Stimulated activated CD8-positive, alpha-beta memory T cell treated with anti-CD3 and anti-CD28 coated beads, Interleukin-7, amount 100 ng/mL, for 4 hours (primary cell): ENCODE measurements around the gene PIGM.
A peak's percentile ranks its signal among the peaks of the same experiment; 100 is the strongest.
"Not testable (repeated sequence)": the region's sequence is repeated elsewhere in the genome, so short reads cannot be mapped to it uniquely, and the experiment has no call there.

Experiments
- DNase-seq, 2 donors: peaks; one replicate each; pipeline ENCODE4 v3.0.0-alpha.2; 2020; ENCODE audit warnings: low read depth in 2 of 2

PIGM gene

DNA sequence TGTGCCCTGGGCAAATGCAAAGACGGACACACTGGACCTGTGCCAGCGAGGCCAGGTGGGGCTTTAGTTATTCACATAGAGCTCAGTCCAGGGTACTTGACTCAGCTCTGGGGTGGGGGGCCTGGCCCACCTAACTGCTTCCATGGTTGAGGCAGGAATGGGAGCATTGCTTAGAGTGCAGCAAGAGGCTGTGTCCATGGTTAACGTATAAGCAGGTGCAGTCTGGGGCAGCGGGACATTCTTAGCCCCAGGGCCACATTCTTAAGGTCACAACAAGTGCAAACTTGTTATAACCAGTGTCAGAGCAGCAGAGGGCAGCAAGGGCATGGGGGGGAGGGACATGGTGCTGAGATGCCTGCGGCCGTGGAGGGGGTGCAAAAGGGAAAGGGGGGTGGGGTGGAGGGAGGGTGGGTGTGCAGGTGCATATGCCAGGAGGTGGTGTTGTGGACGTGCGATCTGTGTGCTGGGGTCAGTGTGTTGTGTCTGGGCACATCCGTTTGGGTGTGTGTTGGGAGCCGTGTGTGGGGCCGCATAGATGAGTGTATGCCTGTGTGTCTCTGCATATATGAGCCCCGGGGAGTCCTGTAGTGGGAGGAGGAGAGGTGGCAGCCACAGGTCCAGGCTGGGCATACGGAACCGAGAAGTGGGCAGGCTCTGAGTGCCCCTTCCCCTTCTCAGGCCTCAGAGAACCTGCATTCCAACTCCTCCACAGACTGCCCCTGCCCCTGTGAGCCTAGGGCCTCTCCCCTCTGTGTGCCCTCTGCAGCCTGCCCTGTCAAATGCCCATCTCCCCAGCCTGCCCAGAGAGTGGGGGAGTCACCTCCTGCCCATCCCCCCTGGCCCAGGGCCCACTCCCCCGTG lies 29.8 kb upstream of the PIGM start:
- DNase-seq: no peak

- DNase-seq: no peak
Observed at GRCh38 chr1:160058087-160058486, 26.3 kb upstream of the PIGM start.

DNA sequence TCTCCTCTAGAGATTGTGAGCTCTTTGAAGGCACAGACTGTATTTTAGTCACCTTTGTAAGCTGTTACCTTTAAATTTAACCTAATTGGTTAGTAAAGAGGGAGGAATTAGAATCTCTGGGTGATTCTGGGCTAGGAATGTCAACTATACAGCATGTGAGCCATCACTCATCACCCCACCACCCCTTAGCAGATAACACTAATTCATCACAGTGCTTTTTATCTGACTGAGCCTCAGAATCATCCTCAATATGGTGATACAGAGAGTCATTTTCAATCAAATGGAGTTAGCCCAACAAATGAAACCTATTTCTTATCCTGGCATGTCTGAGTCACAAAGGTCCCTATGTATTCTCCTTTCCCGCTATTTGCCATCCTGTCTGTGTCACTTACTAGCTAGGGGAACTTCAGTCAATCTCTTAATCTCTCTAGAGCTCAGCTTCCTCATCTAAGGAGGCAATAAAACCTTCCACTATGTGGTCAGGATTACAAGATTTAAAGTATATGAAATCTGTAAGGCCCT lies 24.9 kb upstream of the PIGM start:
- DNase-seq: no peak

- no peak for DNase-seq
Observed at GRCh38 chr1:160053548-160054365, 22.0 kb upstream of the PIGM start.

DNA sequence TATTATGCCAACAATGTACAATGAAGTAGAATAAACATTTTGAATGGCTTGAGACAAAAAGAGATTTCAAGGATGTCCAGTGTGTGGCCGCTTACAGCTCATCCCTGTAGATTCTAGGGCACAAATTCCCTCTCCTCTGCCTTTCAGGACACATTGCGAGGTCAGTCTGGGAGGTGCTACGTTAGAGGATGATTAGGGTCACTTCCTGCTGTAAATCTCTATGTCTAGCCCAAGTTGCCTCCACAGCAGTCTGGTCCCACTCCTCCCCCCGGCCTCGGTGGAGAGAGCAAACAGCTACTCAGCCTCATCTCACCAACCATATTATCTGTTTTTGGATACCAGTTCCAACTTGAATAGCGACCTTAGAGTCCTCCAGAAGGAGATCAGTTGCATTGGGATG lies 21.1 kb upstream of the PIGM start:
- no peak for DNase-seq

DNA sequence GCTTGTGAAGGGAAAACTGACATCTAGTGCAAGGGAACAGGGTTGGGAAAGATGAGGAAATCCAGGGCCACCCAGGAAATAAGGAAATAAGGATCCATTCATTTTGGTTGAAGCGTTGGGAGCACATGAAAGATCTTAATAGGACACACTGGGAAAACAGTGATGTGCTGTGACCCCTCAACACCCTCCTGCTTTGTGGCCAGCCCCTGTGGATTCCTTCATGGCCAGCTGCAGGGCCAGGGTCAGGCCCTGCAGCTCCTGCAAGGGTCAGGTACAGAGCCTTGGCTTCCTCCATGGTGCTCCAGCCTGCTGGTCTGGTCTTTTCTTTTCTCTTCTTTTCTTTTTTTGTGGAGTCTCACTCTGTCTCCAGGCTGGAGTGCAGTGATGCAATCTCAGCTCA lies 18.8 kb upstream of the PIGM start:
- no peak for DNase-seq

DNA sequence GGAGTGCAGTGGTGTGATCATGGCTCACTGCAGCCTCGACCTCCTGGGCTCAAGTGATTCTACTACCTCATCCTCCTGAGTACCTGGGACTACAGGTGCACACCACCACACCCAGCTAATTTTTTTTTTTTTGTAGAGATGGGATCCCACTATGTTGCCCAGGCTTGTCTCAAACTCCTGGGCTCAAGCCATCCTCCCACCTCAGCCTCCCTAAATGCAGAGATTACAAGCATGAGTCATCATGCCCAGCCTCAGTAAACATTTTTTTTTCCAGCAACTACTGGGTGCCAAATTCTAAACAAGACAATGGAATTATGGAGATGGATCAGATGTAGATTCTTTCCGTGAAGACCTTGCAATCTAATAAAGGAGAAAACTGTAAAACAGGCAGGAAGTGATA lies 18.4 kb upstream of the PIGM start:
- DNase-seq: not testable (repeated sequence)

- no peak for DNase-seq
Observed at GRCh38 chr1:160049101-160049500, 17.3 kb upstream of the PIGM start.

- DNase-seq: no peak
Observed at GRCh38 chr1:160048335-160048734, 16.5 kb upstream of the PIGM start.

DNA sequence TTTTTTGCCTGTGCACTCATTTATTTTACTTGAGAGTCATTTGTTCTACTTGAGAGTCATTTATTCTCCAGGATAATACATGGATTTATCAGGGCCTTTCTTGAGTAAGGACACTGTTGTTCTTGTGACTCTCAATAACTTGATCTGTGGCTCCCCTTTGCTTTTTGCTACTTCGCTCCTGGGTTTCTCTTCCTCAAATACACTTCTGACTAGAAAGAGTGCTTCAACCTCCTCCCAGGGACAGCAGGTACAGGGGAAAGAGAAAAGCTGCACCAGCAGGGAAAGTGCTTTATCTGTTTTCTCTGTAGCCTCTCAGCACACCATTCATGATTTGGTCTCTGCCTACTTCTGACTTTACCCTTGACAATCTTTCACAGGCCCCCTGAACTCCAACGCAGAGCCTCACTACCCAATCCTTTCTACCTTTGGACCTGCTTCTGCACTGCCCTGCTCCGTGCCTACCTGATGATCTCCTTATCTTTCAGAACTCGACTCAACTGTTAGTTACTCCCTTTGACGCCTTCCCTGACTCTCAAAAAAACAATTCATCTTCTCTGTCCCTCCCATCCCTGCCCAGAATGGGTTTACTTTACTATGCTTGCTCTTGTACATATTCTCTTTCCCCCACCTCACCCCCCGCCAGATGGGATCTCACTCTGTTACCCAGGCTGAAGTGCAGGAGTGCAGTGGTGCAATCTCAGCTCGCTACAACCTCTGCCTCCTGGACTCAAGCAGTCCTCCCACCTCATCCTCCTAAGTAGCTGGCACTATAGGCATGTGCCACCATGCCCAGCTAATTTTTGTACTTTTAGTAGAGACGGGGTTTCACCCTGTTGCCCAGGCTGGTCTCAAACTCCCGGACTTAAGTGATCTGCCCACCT lies 15.6 kb upstream of the PIGM start:
- DNase-seq: no peak

GRCh38 chr1:160046494-160047110 lies 14.8 kb upstream of the PIGM start:
- DNase-seq: peak in 1 of 2 donors; percentile 15

GRCh38 chr1:160045653-160046052 lies 13.9 kb upstream of the PIGM start:
- no peak for DNase-seq

DNA sequence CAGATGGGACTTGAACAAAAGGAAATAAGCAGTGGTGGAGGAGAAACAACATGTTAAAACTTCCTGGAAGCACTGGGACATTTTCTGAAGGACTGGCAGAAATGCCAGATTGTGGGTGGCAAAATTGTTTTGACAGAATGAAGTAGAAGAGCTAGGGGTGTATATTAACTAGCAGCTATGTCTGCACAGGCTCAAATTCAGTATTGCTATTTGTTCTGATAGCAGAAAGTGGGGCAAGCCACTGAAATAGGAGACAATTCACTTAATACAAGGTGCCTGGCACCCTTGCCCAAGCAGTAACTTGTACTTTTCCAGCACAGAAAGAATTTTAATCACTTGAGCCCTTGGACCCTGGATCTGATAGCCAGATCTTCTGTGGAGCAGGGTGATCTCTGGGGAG lies 11.8 kb upstream of the PIGM start:
- DNase-seq: no peak

DNA sequence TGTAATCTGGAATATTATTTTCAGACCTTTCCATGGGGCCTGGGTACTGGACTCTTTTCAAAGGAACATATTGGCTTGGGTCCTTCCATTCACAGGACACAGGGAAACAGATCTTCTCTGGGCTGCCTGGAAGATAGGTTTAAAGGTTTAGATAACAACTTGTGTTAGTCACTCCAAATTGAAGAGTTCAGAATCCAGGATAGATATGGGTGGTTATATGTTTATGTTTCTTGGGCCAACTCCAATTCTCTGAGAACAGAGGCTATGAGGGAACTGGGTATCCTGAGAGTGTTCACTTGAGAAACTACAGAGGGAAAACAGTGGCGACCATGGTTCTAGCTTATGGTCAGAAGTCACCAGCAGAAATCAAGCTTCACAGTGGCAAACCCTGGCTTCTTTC lies 8.7 kb upstream of the PIGM start:
- no peak for DNase-seq

DNA sequence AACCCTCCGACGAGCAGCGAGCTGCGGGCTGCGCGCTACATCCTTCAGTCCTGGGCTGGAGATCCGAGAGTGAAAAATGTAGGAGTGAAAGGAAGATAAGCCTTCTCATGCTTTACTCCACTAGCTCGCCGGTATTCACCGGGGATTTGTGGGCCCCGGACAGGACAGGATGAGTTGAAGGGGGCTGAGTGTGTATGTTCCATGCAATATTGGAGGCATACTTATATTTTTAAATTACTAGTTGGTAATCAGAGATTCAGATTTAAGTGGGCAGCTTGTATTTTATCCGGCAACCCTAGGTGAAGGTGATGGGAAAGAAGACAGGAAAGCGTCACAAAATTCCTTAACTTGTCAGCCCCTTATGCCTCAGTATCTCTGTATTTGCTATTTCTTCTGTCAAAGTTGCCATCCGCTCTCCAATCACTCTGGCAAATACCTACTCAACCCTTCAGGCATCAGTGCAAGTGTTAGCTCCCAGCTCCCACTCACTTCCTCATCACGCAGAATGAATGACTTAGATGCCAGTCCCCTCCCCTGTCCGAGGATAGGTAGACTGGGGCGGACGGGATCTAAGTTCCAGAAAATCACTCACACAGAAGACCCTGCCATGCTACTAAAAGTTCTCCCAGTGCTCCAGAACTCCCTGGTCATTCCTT lies 503 bp upstream of the PIGM start:
- no peak for DNase-seq

DNA sequence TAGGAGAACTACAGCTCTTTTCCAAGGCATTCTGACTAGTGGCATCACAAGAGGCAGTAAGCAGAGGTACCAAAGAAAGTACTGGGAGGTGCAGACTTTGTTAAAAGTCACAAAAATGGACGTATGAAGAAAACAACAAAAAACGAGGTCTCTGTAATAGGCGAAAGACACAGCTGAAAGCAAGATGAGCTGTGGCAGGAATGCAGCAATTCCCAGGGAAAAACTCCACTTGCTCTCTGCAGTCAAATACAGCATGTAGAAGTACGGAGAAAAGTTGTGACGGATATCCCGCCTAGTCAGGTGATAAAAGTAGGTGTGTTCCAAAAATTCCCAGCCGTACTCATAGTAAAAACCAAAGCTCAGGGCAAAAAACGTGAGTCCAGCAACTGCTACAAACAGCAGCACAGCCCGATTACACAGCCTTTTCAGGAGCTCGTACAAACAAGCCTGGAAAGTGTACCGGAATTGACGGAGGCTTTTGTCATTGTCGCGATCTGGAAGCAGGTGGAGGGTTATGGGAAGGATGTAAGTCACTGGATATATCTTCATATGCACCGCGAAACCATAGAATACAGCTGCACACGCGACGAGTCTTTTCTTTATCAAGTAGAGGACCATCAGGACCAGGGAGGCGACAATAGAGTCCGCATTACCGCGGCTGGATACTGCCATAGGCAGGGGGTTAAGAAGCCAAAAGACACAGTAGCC lies 979 bp downstream of the PIGM start:
- no peak for DNase-seq

GRCh38 chr1:160028426-160028825 lies 3.4 kb downstream of the PIGM start:
- no peak for DNase-seq

DNA sequence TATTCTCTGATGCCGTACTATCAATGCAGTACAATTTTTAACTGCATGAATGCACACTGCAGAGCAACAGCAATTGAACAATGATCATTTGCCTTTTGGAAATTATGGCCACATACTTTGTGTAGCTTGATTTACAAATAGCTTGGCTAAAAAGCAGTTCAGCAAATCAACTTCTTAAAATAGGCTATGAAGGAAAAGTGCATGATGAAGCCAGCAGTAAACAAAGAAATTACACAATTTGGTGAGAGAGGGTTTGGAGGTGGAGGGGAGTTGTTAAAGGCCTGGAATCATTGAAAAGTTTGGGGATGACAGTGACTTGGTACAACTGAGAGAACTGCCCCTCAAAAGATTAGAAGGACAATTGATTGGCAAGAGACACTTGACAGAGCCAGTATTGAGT lies 6.5 kb downstream of the PIGM start:
- DNase-seq: no peak

GRCh38 chr1:160024195-160024905 lies 7.4 kb downstream of the PIGM start:
- DNase-seq: no peak
